A549 (cell line): Measurements from ENCODE around the gene NFATC2. TPM values are rescaled to one million over a fixed set of nuclear protein-coding genes. Genes with fewer than 3 reads are reported as not detected.
"Not testable (repeated sequence)": the region's sequence is repeated elsewhere in the genome, so short reads cannot be mapped to it uniquely, and the experiment has no call there.

Experiments used
- ATAC-seq, 2 experiments: fragments of 200-7000 bp in 1 of 2; fragments of >200 bp in 1 of 2; cut with Nextera tagmentation in 1 of 2; cut with Tn5 transposase in 1 of 2; 3 replicates each; pipeline versions ENCODE4 v1.8.0 to v1.9.1; 2018 to 2020; ENCODE audit warnings: mild to moderate bottlenecking in 1 of 2, moderate library complexity in 1 of 2
- CTCF ChIA-PET: fragments of 300-600 bp; sonication (Branson Sonifier 250); formaldehyde crosslinking; extraction: SDS; loops from one replicate; lab custom pipeline; 2021; ENCODE audit warnings: antibody characterized with exemption, inconsistent platforms; lab: Yijun Ruan, JAX
- POLR2A ChIA-PET: fragments of 350-600 bp; formaldehyde crosslinking; extraction: SDS; loops from one replicate; lab custom pipeline; 2021; ENCODE audit warnings: antibody characterized with exemption, inconsistent platforms; lab: Yijun Ruan, JAX
- DNase-seq, 2 experiments: peaks; one replicate each; pipeline versions ENCODE4 v3.0.0 to v3.0.0-alpha.2; 2011 to 2016; ENCODE audit warnings: low read depth in 1 of 2, low spot score in 1 of 2
- FAIRE-seq: peaks from 2 replicates; lab custom pipeline; 2011; peaks lifted over from hg19 to GRCh38; lab: Jason Lieb, UNC
- H3K27ac ChIP-seq, 2 experiments: fragments of >200 bp; sonication (Bioruptor Twin); formaldehyde crosslinking; 3 replicates each; pipeline ENCODE4 v1.5.1; 2016 to 2017
- H3K4me1 ChIP-seq: fragments of >200 bp; sonication (Bioruptor Twin); formaldehyde crosslinking; 3 replicates; pipeline ENCODE4 v1.6.1; 2016
- H3K4me2 ChIP-seq: fragments of >200 bp; sonication (Bioruptor Twin); formaldehyde crosslinking; 3 replicates; pipeline ENCODE4 v1.6.1; 2016
- H3K4me3 ChIP-seq: fragments of >200 bp; sonication (Bioruptor Twin); formaldehyde crosslinking; 3 replicates; pipeline ENCODE4 v1.5.1; 2016
- H3K9me3 ChIP-seq: fragments of >200 bp; sonication (Bioruptor Twin); formaldehyde crosslinking; 3 replicates; pipeline ENCODE4 v1.6.1; 2016
- ATOH8 ChIP-seq: fragments of 250-450 bp; sonication (Bioruptor Pico); IDR thresholded peaks from 2 replicates; pipeline ENCODE4 v1.5.0; 2020; ENCODE audit warnings: low read depth, mild to moderate bottlenecking, moderate library complexity
- BCL3 ChIP-seq: fragments of >200 bp; sonication (Bioruptor Twin); formaldehyde crosslinking; IDR thresholded peaks from 3 replicates; pipeline ENCODE4 v1.6.1; 2016
- CBX2 ChIP-seq: fragments of 200-600 bp; sonication (generic); IDR thresholded peaks from 2 replicates; pipeline ENCODE4 v1.6.1; 2016; ENCODE audit warnings: low read depth, mild to moderate bottlenecking, borderline replicate concordance
- CBX8 ChIP-seq: fragments of 200-600 bp; sonication (generic); IDR thresholded peaks from 2 replicates; pipeline ENCODE4 v1.6.1; 2016
- CEBPB ChIP-seq, 2 experiments: fragments of >200 bp in 1 of 2; sonication (Bioruptor Twin) in 1 of 2; formaldehyde crosslinking in 1 of 2; IDR thresholded peaks; 2 replicates each; pipeline ENCODE4 v1.6.1; 2012 to 2016
- CHD2 ChIP-seq: fragments of 150-350 bp; IDR thresholded peaks from 2 replicates; pipeline ENCODE4 v1.6.1; 2014; ENCODE audit warnings: low read length; ENCODE audit not compliant: partially characterized antibody
- CTCF ChIP-seq: fragments of >200 bp; sonication (Bioruptor Twin); formaldehyde crosslinking; IDR thresholded peaks from 3 replicates; pipeline ENCODE4 v1.5.1; 2016
- EHF ChIP-seq: fragments of 250-450 bp; sonication (Bioruptor Pico); IDR thresholded peaks from 2 replicates; pipeline ENCODE4 v1.5.0; 2020; ENCODE audit warnings: mild to moderate bottlenecking
- EHMT2 ChIP-seq: fragments of 200-600 bp; sonication (generic); IDR thresholded peaks from 2 replicates; pipeline ENCODE4 v1.6.1; 2016; ENCODE audit warnings: antibody characterized with exemption, low read depth, mild to moderate bottlenecking, moderate library complexity
- EP300 ChIP-seq, 2 experiments: fragments of >200 bp; sonication (Bioruptor Twin); formaldehyde crosslinking; IDR thresholded peaks; 2 replicates in 1 of 2; 3 replicates in 1 of 2; pipeline ENCODE4 v1.6.1; 2016 to 2017
- ESRRA ChIP-seq: fragments of 150-350 bp; IDR thresholded peaks from 2 replicates; pipeline ENCODE4 v1.6.1; 2014; ENCODE audit warnings: mild to moderate bottlenecking, low read length, borderline replicate concordance
- FOSL2 ChIP-seq, 2 experiments: fragments of 450-650 bp in 1 of 2; fragments of >200 bp in 1 of 2; sonication (Bioruptor Twin) in 1 of 2; formaldehyde crosslinking; IDR thresholded peaks; 2 replicates each; pipeline versions ENCODE4 v1.5.0 to v1.6.1; 2016 to 2020; ENCODE audit warnings: mild to moderate bottlenecking in 1 of 2, moderate library complexity in 1 of 2
- FOXS1 ChIP-seq: fragments of 250-450 bp; sonication (Bioruptor Pico); IDR thresholded peaks from 2 replicates; pipeline ENCODE4 v1.5.0; 2020; ENCODE audit warnings: mild to moderate bottlenecking, moderate library complexity
- HES2 ChIP-seq: fragments of >200 bp; sonication (Bioruptor Twin); formaldehyde crosslinking; IDR thresholded peaks from 2 replicates; pipeline ENCODE4 v1.6.1; 2016
- HOXB5 ChIP-seq: fragments of 250-450 bp; sonication (Bioruptor Pico); IDR thresholded peaks from 2 replicates; pipeline ENCODE4 v1.5.0; 2020; ENCODE audit warnings: mild to moderate bottlenecking, moderate library complexity
- JUN ChIP-seq, 2 experiments: fragments of >200 bp; sonication (Bioruptor Twin); formaldehyde crosslinking; IDR thresholded peaks; 2 replicates in 1 of 2; 3 replicates in 1 of 2; pipeline ENCODE4 v1.6.1; 2016 to 2017
- JUNB ChIP-seq: fragments of >200 bp; sonication (Bioruptor Twin); formaldehyde crosslinking; IDR thresholded peaks from 2 replicates; pipeline ENCODE4 v1.6.1; 2016
- MYC ChIP-seq: IDR thresholded peaks from 2 replicates; pipeline ENCODE4 v1.6.1; 2012; ENCODE audit warnings: mild to moderate bottlenecking, inconsistent platforms, low read length, improper control_type of control experiment, borderline replicate concordance
- NPAS2 ChIP-seq: fragments of 250-450 bp; sonication (Bioruptor Pico); IDR thresholded peaks from 2 replicates; pipeline ENCODE4 v1.8.0; 2022; ENCODE audit warnings: mild to moderate bottlenecking, moderate library complexity, borderline replicate concordance
- POLR2AphosphoS2 ChIP-seq: conservative IDR thresholded peaks from 2 replicates; pipeline ENCODE4 v1.6.1; 2012; ENCODE audit warnings: low read length, improper control_type of control experiment, inconsistent platforms
- RCOR1 ChIP-seq: fragments of 150-350 bp; IDR thresholded peaks from 2 replicates; pipeline ENCODE4 v1.6.1; 2014; ENCODE audit warnings: antibody characterized with exemption, low read length, low read depth
- RFX5 ChIP-seq: fragments of 450-650 bp; IDR thresholded peaks from 2 replicates; pipeline ENCODE4 v1.7.1; 2014; ENCODE audit warnings: antibody characterized with exemption, mild to moderate bottlenecking, moderate library complexity
- TFCP2L1 ChIP-seq: fragments of 250-450 bp; sonication (Bioruptor Pico); IDR thresholded peaks from 2 replicates; pipeline ENCODE4 v1.5.0; 2021; ENCODE audit warnings: mild to moderate bottlenecking
- USF2 ChIP-seq: fragments of 450-650 bp; IDR thresholded peaks from 2 replicates; pipeline ENCODE4 v1.6.1; 2014; ENCODE audit warnings: antibody characterized with exemption
- ZFP36 ChIP-seq: fragments of 450-650 bp; IDR thresholded peaks from 2 replicates; pipeline ENCODE4 v1.6.1; 2014; ENCODE audit warnings: borderline replicate concordance; ENCODE audit not compliant: partially characterized antibody
- WGBS: methylation state at CpG from one replicate; pipeline ENCODE4 v1.1.6; 2017; ENCODE audit errors: missing lambda C conversion rate; 5-methylcytosine and 5-hydroxymethylcytosine counted together
- polyA plus RNA-seq, 4 experiments: library from polyadenylated mRNA; depleted of rRNA in 3 of 4; stranded (reverse); fragments of >200 nt; fragmentation: RNase III in 1 of 4; extraction: RNeasy Plus Mini Kit Qiagen cat#74134 plus additional on column Dnase treatment in 1 of 4; gene quantifications; 2 replicates in 3 of 4; 3 replicates in 1 of 4; pipeline ENCODE4 v1.2.3, GENCODE V29; 2011 to 2017

Gene NFATC2
- polyA plus RNA-seq, 2 of the 4 experiments (the other 2 are of a cell fraction): 0.75 to 1.6 TPM

GRCh38 chr20:51345601-51346101 lies 196.9 kb downstream of the NFATC2 start:
- Histone ChIP-seq H3K4me3 (no peak overlapping the region), H3K4me1 (peaks cover 27% of the 10 kb centered on the region), H3K27ac (peak overlapping the region; percentile 76 to 81), H3K9me3 (no peaks in the 10 kb centered on the region), H3K4me2 (peak overlapping the region; percentile 41)
- CTCF ChIA-PET: interaction anchor here (0.6 to 3.5 kb wide), 11 partner anchors 9 to 364 kb away, joined by 3 to 16 read pairs (median 3); no protein-coding TSS in a partner anchor
- 24% methylated on average over 8 of the region's 8 CpGs for WGBS
- DNase-seq (peak; percentile 24 to 60), FAIRE-seq (no peak), ATAC-seq (peak; percentile 70 to 82)
- peak; percentile 20; the same call in 1 of the 2 replicates for TF ChIP-seq FOXS1 (CRISPR knock-in tag)
- TF ChIP-seq POLR2AphosphoS2: no peak
- TF ChIP-seq JUNB: peak; percentile 58; the same call in 1 of the 2 replicates
- TF ChIP-seq RFX5: no peak
- TF ChIP-seq EHF (CRISPR knock-in tag): no peak
- 0 out of 2 replicates have a peak, but pooled peaks have one; percentile 47 for TF ChIP-seq FOSL2 (IDR thresholded peaks at IDR 0.05)
- TF ChIP-seq FOSL2 (CRISPR knock-in tag; IDR thresholded peaks at IDR 0.05): no peak; the same call in 1 of the 2 replicates
- no peak for TF ChIP-seq MYC
- TF ChIP-seq CTCF: no peak
- no peak for TF ChIP-seq NPAS2 (CRISPR knock-in tag)
- peak; percentile 27 to 52; a peak in 2 of 5 replicates for TF ChIP-seq EP300 (IDR thresholded peaks at IDR 0.05)
- TF ChIP-seq TFCP2L1 (CRISPR knock-in tag): no peak
- no peak for TF ChIP-seq ATOH8
- no peak for TF ChIP-seq CHD2
- TF ChIP-seq ESRRA: peak; percentile 81
- no peak for TF ChIP-seq HES2
- peak in 1 of 2 experiments; percentile 67; a peak in 2 of 4 replicates for TF ChIP-seq CEBPB (IDR thresholded peaks at IDR 0.05)
- no peak for TF ChIP-seq RCOR1
- TF ChIP-seq JUN (IDR thresholded peaks at IDR 0.05): peak in 1 of 2 experiments; percentile 28; a peak in 2 of 5 replicates
- POLR2A ChIA-PET: interaction anchor here (1.8 kb wide), 1 partner anchor 10 kb away, joined by 7 read pairs; no protein-coding TSS in a partner anchor

GRCh38 chr20:51343802-51344201 lies 198.7 kb downstream of the NFATC2 start:
- CTCF ChIA-PET: interaction anchor here (0.8 to 3.5 kb wide), 6 partner anchors 14 to 362 kb away, joined by 3 to 16 read pairs (median 8); no protein-coding TSS in a partner anchor
- DNase-seq, H3K9me3 ChIP-seq, H3K4me2 ChIP-seq, H3K4me3 ChIP-seq, ATAC-seq, FAIRE-seq, POLR2A ChIA-PET: not testable (repeated sequence)
- H3K27ac ChIP-seq: peak overlapping the region; percentile 20 to 81; a peak in 3 of 6 replicates
- WGBS: 34% methylated on average over 3 of the region's 3 CpGs
- peaks cover 22% of the 10 kb centered on the region for H3K4me1 ChIP-seq

GRCh38 chr20:51342510-51343236 lies 199.8 kb downstream of the NFATC2 start:
- Histone ChIP-seq H3K4me1 (peaks cover 18% of the 10 kb centered on the region), H3K4me2 (no peak overlapping the region), H3K9me3 (no peaks in the 10 kb centered on the region), H3K27ac (peak overlapping the region in 1 of 2 experiments; percentile 81; a peak in 4 of 6 replicates), H3K4me3 (no peak overlapping the region)
- no peak for ATAC-seq
- ChIA-PET CTCF (interaction anchor here (1.7 to 2.5 kb wide), 4 partner anchors 17 to 361 kb away, joined by 6 to 12 read pairs (median 8); no protein-coding TSS in a partner anchor), POLR2A (no interaction called here)
- FAIRE-seq: no peak
- 46% methylated on average over 8 of the region's 8 CpGs for WGBS
- no peak for DNase-seq
- no peak for TF ChIP-seq BCL3
- no peak for TF ChIP-seq HES2
- no peak for TF ChIP-seq CHD2
- TF ChIP-seq EHMT2: no peak
- no peak for TF ChIP-seq HOXB5 (CRISPR knock-in tag)
- no peak for TF ChIP-seq USF2
- no peak for TF ChIP-seq CBX2
- no peak for TF ChIP-seq CBX8
- TF ChIP-seq TFCP2L1 (CRISPR knock-in tag): no peak
- no peak for TF ChIP-seq POLR2AphosphoS2
- TF ChIP-seq ZFP36: no peak
- TF ChIP-seq MYC: no peak
- TF ChIP-seq CEBPB (IDR thresholded peaks at IDR 0.05): no peak
- no peak for TF ChIP-seq FOSL2 (IDR thresholded peaks at IDR 0.05)
- TF ChIP-seq FOSL2 (CRISPR knock-in tag; IDR thresholded peaks at IDR 0.05): no peak
